K562 (cell line): ENCODE data around the gene SNX14. TPM values are rescaled to one million over a fixed set of nuclear protein-coding genes. Genes with fewer than 3 reads are reported as not detected.

ENCODE experiments used
- C11orf30 ChIP-seq: fragments of 450-650 bp; IDR thresholded peaks from 2 replicates; pipeline ENCODE4 v1.6.1; 2016; ENCODE audit warnings: low read depth, mild to moderate bottlenecking
- CLOCK ChIP-seq: fragments of 250-450 bp; sonication (Bioruptor Pico); IDR thresholded peaks from 2 replicates; pipeline ENCODE4 v1.4.0; 2020; ENCODE audit warnings: mild to moderate bottlenecking, moderate library complexity, borderline replicate concordance
- CUX1 ChIP-seq: fragments of 200-800 bp; sonication (Bioruptor generic); IDR thresholded peaks from 2 replicates; pipeline ENCODE4 v1.6.1; 2016; ENCODE audit warnings: missing genetic modification characterization, missing compliant biosample characterization
- FIP1L1 ChIP-seq: fragments of 200-400 bp; formaldehyde crosslinking; IDR thresholded peaks from 2 replicates; pipeline ENCODE4 v1.6.1; 2018; ENCODE audit warnings: mild to moderate bottlenecking, low read depth, low read length; ENCODE audit not compliant: poor library complexity, severe bottlenecking
- GATA2 ChIP-seq: sonication (generic); formaldehyde crosslinking; IDR thresholded peaks from 2 replicates; pipeline ENCODE4 v1.4.0; 2020; ENCODE audit warnings: mild to moderate bottlenecking, missing genetic modification reagents
- HDAC3 ChIP-seq: fragments of 450-650 bp; IDR thresholded peaks from 2 replicates; pipeline ENCODE4 v1.6.1; 2018; ENCODE audit warnings: borderline replicate concordance, mild to moderate bottlenecking, moderate library complexity; ENCODE audit not compliant: partially characterized antibody
- PML ChIP-seq: IDR thresholded peaks from 2 replicates; pipeline ENCODE4 v1.6.1; 2012; ENCODE audit warnings: low read length, inconsistent platforms
- SIN3A ChIP-seq, 2 experiments: fragments of 150-350 bp in 1 of 2; IDR thresholded peaks; 2 replicates each; pipeline ENCODE4 v1.6.1; 2011 to 2016; ENCODE audit warnings: borderline replicate concordance in 2 of 2, low read depth in 2 of 2, low read length in 2 of 2, mild to moderate bottlenecking in 2 of 2, moderate library complexity in 2 of 2; ENCODE audit not compliant: control insufficient read depth in 1 of 2
- SRSF7 ChIP-seq: fragments of 200-400 bp; formaldehyde crosslinking; optimal IDR thresholded peaks from 2 replicates; pipeline ENCODE3; 2017; ENCODE audit warnings: mild to moderate bottlenecking, low read depth, low read length
- ZNF212 ChIP-seq: fragments of 450-650 bp; formaldehyde crosslinking; IDR thresholded peaks from 2 replicates; pipeline ENCODE4 v1.4.0; 2020; ENCODE audit warnings: mild to moderate bottlenecking
- ZNF41 ChIP-seq: fragments of 250-450 bp; sonication (Bioruptor Pico); conservative IDR thresholded peaks from 2 replicates; pipeline ENCODE4 v1.4.0; 2020; ENCODE audit warnings: mild to moderate bottlenecking
- ZNF586 ChIP-seq: fragments of 450-650 bp; formaldehyde crosslinking; conservative IDR thresholded peaks from 2 replicates; pipeline ENCODE4 v1.4.0; 2020; ENCODE audit warnings: mild to moderate bottlenecking, moderate library complexity
- ZNF699 ChIP-seq: fragments of 250-450 bp; sonication (Bioruptor Pico); IDR thresholded peaks from 2 replicates; pipeline ENCODE4 v1.8.0; 2021; ENCODE audit warnings: mild to moderate bottlenecking, moderate library complexity; ENCODE audit not compliant: insufficient replicate concordance
- polyA plus RNA-seq, 8 experiments: library from polyadenylated mRNA; depleted of rRNA in 4 of 8; stranded (reverse) in 5 of 8; unstranded in 3 of 8; fragments of >200 nt; fragmentation: Nextera tagmentation in 2 of 8; fragmentation: Illumina TruSeq in 1 of 8; extraction: Ambion mirVana in 2 of 8; extraction: Trizol in 1 of 8; gene quantifications; 2 replicates each; pipeline versions ENCODE4 v1.2.1 to v1.2.3, GENCODE V29; 2011 to 2014; ENCODE audit warnings: inconsistent platforms in 1 of 8, missing spikeins in 1 of 8
- total RNA-seq, 7 experiments: library from RNA; depleted of rRNA in 6 of 7; stranded (reverse); fragments of >200 nt in 6 of 7; fragmentation: Illumina TruSeq in 2 of 7; extraction: Trizol in 2 of 7; gene quantifications; 2 replicates each; pipeline versions ENCODE4 v1.2.1 to v1.2.3, GENCODE V29; 2011 to 2021; ENCODE audit warnings: low replicate concordance in 1 of 7
- TF ChIP-seq, protein P1 (sequence below): fragments of 250-450 bp; sonication (Bioruptor Pico); IDR thresholded peaks from 2 replicates; pipeline ENCODE4 v1.8.0; 2021; ENCODE audit warnings: borderline replicate concordance, mild to moderate bottlenecking, moderate library complexity; ENCODE audit not compliant: poor library complexity, severe bottlenecking
- TF ChIP-seq, protein P2 (sequence below): fragments of 450-650 bp; formaldehyde crosslinking; IDR thresholded peaks from 2 replicates; pipeline ENCODE4 v1.4.0; 2020; ENCODE audit warnings: mild to moderate bottlenecking, moderate library complexity
- TF ChIP-seq, protein P3 (sequence below): fragments of 250-450 bp; sonication (Bioruptor Pico); IDR thresholded peaks from 2 replicates; pipeline ENCODE4 v1.9.0; 2021; ENCODE audit warnings: mild to moderate bottlenecking

SNX14 gene
- total and polyA plus RNA-seq, 9 of the 15 experiments (the other 6 are each of a cell fraction or from before 2014, with no cell fraction given) = 46.5 to 140 (median 71.2) TPM

GRCh38 chr6:85642774-85643536, 49.3 kb upstream of the SNX14 start, which contains the start of gene SYNCRIP (continued):
- TF ChIP-seq, protein P1, sequence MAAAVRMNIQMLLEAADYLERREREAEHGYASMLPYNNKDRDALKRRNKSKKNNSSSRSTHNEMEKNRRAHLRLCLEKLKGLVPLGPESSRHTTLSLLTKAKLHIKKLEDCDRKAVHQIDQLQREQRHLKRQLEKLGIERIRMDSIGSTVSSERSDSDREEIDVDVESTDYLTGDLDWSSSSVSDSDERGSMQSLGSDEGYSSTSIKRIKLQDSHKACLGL (CRISPR knock-in tag) = no peak
- TF ChIP-seq, protein P2, sequence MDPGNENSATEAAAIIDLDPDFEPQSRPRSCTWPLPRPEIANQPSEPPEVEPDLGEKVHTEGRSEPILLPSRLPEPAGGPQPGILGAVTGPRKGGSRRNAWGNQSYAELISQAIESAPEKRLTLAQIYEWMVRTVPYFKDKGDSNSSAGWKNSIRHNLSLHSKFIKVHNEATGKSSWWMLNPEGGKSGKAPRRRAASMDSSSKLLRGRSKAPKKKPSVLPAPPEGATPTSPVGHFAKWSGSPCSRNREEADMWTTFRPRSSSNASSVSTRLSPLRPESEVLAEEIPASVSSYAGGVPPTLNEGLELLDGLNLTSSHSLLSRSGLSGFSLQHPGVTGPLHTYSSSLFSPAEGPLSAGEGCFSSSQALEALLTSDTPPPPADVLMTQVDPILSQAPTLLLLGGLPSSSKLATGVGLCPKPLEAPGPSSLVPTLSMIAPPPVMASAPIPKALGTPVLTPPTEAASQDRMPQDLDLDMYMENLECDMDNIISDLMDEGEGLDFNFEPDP (CRISPR knock-in tag) = no peak
- no peak for TF ChIP-seq GATA2 (CRISPR knock-in tag)
- peak; percentile 87 for TF ChIP-seq PML
- TF ChIP-seq ZNF212 = no peak
- peak; percentile 53 to 55; a peak in 2 of 4 replicates for TF ChIP-seq SIN3A (IDR thresholded peaks at IDR 0.05; ENCODE audit: borderline replicate concordance in 2 of 2, control insufficient read depth in 1 of 2, low read depth in 2 of 2, low read length in 2 of 2)
- no peak for TF ChIP-seq CLOCK
- no peak for TF ChIP-seq HDAC3
- no peak for TF ChIP-seq ZNF699 (CRISPR knock-in tag)
- TF ChIP-seq, protein P3, sequence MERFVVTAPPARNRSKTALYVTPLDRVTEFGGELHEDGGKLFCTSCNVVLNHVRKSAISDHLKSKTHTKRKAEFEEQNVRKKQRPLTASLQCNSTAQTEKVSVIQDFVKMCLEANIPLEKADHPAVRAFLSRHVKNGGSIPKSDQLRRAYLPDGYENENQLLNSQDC = 0 out of 2 replicates have a peak, but pooled peaks have one; percentile 36
- peak; percentile 58 for TF ChIP-seq C11orf30
- no peak for TF ChIP-seq SRSF7
- TF ChIP-seq ZNF41 (CRISPR knock-in tag) = no peak
- TF ChIP-seq CUX1 (CRISPR knock-in tag) = no peak
- TF ChIP-seq FIP1L1 = peak; percentile 2
- TF ChIP-seq ZNF586 (CRISPR knock-in tag) = no peak
